GM18951 (cell line): ENCODE results near the gene ELK4.

ENCODE experiments used
- POLR2A ChIP-seq: IDR thresholded peaks from 4 replicates; pipeline ENCODE4 v1.6.1; 2011; ENCODE audit warnings: mild to moderate bottlenecking; ENCODE audit not compliant: insufficient read length, insufficient read depth; ENCODE audit errors: extremely low read depth
- in situ Hi-C: fragments of 300-500 bp; cut with MboI; formaldehyde crosslinking; loops from one replicate; pipeline ENCODE4 v1.12.0; 2022; ENCODE audit warnings: low sequenced_read_pairs, mixed read lengths, inconsistent platforms; ENCODE audit not compliant: unreplicated experiment

ELK4 gene

DNA sequence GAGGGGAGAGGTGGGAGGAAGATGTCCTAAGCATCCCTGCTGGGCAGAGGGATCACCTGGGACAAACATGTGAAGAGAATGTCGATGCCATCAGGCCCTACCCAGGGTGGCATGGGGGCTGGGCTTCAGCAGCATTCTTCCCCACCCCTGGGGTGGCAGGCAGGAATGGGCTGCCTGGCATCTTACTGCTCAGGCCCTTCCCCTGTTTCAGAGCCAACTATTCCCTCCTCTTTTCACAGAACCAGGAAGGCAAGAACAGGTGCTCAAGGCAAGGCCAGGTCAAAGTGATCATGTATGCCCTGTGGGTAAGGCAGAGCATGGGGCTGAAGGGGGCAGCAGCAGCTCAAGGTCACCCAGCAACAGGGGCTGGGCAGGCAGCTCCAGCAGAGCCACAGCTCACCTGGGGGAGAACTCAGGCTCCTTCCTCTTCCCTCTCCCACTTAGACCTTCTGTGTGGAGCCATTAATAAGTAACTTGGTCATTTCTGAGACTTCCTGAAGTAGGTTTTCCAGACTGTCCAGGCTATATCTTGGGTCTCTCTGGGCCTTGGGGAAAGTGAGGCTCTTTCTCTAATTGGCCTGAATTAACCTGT is 56.4 kb downstream of the ELK4 start:
- no peak for TF ChIP-seq POLR2A
- in situ Hi-C loops: no loop called here

- in situ Hi-C loops: no loop called here
These were observed 59.4 kb downstream of the ELK4 start for GRCh38 chr1:205572421-205572820.

GRCh38 chr1:205571747-205572146 is 60.1 kb downstream of the ELK4 start:
- in situ Hi-C loops: no loop called here
- no peak for TF ChIP-seq POLR2A

More at GRCh38 chr1:205572421-205572820, 59.4 kb downstream of the ELK4 start:
- no peak for TF ChIP-seq POLR2A

DNA sequence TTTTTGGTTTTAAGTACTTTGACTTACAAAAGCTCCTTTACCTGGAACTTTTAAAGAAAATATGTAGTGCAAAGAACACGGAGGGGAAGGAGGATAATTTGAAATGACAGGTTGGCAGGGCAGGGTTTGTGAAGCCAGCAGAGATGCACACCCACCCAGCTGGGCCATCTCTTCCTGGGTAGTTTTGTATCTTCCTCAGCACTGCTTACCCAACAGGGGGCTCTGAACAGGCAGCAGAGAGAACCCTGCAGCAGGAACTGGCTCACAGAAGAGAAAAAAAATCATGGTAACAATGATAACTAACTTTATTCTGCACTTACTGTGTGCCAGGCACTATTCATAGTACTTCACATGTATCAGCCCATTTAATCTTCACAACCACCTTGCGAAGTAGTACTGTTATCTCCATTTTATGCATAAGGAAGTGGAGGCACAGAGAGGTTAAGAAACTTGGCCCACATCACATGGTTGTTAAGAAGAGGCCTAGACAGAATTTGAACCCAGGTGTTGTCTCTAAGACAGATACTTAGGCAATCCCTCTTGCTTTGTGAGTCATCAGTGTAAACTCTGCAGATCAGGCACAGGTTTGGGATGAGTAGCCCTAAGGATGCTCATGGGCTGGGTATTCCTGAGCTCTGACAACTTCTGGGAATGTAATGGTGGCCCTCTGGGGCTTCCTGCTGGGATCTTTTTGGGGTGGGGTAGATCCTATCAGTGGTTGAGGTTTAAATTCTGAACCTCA is 60.8 kb downstream of the ELK4 start:
- no peak for TF ChIP-seq POLR2A
- in situ Hi-C loops: no loop called here

DNA sequence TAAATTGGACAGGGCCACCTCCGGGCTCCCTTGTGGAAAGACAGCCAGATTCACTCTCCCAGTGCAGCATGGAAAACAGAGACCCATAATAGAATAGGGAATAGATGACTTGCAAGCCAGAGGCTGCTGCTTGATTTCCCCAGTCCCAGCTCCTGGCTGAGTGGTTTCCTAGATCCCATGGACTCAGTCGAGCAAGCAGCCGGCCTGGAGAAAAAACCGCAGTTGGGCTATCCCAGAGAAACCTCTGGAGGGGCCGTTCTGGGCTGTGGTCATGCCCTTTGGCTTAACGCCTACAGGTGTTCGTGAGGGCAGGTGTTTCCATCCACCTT is 61.7 kb downstream of the ELK4 start:
- in situ Hi-C loops: no loop called here
- no peak for TF ChIP-seq POLR2A

DNA sequence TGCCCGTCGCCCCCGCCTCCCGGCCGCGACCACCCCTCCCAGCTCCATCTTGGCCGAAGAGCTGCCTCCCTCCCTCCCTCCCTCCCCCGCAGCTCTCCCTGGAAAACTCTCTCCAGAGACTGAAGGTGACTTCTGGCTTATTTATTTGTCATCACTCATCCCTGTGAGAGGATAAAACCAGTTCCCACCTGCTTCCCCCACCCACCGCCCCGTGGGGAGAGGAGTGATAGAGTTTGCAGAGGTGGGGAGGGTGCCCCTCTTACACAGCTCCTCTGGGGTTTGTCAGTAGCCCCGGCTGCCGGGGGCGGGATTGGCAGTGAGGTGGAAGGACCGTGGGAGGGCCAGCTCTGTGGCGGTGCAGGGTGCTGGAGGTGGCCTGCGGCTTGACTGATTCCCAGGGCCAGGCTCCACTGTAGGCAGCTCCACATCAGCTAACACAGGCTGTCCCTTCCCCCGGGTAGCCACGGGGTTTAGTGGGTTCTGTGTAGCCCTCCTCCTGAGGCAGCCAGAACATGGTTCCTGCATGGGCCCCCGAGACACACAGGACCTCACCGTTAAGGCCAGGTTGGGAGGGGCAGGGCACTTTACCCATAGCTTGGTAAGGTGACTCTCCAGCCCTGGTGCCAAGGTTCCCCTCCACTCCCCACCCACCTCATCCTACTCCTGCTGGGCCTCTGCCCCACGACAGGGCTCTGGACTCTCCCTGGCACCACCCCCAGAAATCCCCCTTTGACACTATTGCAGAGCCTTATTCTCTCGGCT is 62.2 kb downstream of the ELK4 start:
- in situ Hi-C loops: no loop called here
- TF ChIP-seq POLR2A: no peak

DNA sequence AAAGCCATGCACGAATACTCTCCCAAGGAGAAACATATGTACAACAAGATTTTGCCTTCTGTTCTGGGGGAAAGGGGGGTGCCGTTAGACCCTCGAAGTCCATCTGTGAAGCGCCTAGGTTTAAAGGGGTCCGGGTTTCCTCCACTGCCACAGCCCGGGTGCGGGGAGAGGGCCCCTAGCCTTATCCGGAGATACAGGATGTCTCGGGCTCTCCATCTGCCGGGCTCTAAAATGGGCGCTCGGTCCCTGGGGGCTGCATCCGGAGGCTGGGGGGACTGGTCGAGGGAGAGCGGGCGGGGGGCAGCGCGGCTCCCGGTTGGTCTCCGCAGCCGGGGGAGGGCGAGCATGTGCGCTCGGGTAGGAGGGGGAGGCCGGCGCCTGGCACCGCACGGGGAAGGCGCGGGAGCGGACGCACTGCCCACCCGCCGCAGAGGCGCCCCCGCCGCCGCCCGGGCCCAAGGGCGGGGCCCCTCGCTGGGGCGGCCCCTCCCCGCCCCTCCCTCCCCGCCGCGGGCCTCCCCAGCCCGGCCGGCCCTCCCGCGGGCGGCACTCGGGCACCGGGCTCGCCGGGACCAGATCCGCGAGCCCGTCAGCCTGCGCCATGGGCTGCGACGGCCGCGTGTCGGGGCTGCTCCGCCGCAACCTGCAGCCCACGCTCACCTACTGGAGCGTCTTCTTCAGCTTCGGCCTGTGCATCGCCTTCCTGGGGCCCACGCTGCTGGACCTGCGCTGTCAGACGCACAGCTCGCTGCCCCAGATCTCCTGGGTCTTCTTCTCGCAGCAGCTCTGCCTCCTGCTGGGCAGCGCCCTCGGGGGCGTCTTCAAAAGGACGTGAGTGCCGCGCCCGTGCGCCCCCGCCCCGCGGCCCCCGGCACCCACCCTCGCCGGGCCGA is 63.1 kb downstream of the ELK4 start:
- TF ChIP-seq POLR2A: no peak
- in situ Hi-C loops: no loop called here

DNA sequence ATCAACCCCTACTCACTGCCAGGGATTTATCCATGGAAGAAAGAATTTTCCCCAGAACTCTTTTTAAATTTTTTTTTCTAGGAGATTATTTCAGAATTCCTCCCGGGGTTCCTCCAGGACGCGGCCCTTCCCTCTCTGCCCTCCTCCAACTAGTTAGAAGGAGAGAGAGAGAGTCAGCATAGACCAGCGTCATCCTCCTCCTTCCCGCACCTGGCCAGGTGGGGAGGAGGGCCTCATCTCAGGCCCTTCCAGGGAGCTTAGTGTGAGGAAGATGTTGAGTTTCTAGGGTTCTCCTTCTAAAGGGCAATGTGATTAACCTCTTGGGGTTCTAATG is 63.7 kb downstream of the ELK4 start:
- TF ChIP-seq POLR2A: no peak
- in situ Hi-C loops: no loop called here

DNA sequence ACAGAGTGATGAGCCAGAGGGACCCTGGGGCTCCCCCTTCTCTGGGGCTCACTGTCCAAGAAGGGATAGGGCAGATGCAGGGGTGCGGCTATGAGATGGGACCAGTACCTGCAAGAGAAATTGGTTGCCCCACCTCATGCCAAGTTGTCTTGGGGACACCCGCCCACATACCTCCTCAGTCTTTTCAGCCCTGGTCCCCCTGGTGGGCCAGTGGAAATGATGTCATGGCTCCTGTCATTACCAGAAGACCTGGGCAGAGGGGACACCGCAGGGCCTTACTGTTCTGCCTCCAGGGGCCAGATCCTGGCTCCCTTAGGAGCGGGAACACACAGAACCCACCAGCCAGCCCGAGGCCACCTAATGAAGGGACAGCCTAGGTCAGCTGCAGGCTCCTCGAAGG is 64.1 kb downstream of the ELK4 start:
- in situ Hi-C loops: no loop called here
- TF ChIP-seq POLR2A: no peak

DNA sequence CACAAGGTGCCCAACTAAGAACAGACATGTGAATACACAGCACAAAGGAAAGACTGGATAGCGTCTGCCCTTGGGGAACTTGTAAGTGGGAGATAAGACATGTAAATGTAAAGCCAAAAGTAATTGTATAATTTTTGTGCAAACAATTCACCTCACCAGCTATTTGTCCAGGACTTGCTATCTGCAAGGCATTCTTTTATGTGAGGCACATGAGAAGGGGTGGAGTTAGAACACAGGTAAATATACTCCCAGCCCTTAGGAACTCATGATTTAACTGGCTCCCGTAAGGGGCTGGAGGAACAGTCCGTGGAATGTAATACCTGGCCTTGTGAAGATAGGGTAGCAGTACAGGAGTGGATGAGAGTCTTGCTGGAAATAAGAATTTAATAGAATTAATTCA is 66.0 kb downstream of the ELK4 start:
- in situ Hi-C loops: no loop called here
- TF ChIP-seq POLR2A: no peak

- in situ Hi-C loops: no loop called here
- TF ChIP-seq POLR2A: no peak
These were observed 67.8 kb downstream of the ELK4 start for GRCh38 chr1:205563927-205564441.

DNA sequence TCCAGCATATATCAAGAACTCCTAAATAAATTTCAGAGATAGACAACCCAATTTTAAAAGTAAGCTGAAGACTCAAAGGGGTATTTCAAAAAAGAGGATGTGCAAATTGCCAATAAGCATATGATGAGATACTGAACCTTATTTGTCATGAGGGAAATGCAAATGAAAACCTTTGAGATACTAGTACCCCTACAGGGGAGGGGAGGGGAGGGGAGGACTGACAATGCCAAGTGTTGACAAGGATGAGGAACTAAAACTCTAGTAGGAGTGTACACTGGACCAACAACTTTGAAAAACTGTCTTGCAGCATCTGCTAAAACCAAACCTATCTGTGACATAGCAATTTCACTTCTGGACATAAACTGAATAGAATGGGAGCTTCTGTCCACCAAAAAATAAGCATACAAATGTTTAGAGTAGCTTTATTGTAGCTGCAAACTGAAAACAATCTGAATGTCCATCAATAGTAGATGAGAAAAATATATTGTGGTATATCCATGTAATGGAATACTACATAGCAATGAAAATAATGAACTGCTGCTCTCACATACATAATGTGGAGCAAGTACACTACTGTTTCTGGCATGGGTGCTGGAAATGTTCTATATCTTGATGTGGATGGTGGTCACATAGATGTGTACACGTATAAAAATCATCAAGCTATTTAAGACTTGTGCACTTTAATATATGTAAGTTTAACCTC is 70.2 kb downstream of the ELK4 start:
- in situ Hi-C loops: no loop called here
- TF ChIP-seq POLR2A: no peak
